ENCODE data around the gene LAPTM5.
"Not testable (repeated sequence)": the region's sequence is repeated elsewhere in the genome, so short reads cannot be mapped to it uniquely, and the experiment has no call there.

The LAPTM5 gene

GRCh38 chr1:30771005-30771404, 13.4 kb upstream of the LAPTM5 start:
- no peak for DNase-seq (ENCODE audit: low read depth in 3 of 3)

GRCh38 chr1:30770150-30770549, 12.6 kb upstream of the LAPTM5 start:
- no peak for DNase-seq (ENCODE audit: low read depth in 3 of 3)

- DNase-seq (ENCODE audit: low read depth in 3 of 3) = no peak
Observed at GRCh38 chr1:30768830-30769718, 11.5 kb upstream of the LAPTM5 start.

DNA sequence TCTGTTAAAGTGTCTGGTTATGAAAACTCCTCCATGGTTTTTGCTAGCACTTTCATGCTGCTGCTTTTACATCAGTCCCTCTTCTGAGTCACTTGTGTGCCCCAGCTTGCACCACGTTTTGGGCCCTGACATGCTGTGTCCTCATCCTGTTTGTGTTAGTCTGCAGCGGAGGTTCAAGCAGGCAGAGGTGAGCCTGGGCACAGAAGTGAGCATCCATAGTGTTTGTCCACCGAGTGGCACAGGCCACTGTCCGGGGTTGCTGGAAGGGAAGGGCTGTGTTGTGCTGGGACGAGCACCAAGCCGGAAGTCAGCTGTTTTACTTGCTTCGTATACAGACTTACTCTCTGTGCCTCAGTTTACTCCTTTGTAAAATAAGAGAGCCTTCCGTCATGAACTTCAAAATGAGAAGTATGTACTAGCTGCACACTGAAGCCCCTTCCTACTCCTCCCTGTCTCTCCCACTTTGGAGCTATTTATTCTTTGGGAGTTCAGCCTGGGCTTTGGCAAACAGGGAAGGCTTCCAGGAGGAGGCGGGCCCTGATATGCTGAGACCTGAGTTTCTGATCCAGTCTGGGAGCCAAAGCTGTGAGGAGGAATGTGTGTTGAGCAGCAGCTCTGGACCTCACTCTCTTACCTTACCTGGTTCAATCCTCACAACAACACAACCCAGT, 10.7 kb upstream of the LAPTM5 start:
- no peak for DNase-seq (ENCODE audit: low read depth in 3 of 3)

GRCh38 chr1:30766948-30767347, 9.4 kb upstream of the LAPTM5 start:
- DNase-seq (ENCODE audit: low read depth in 3 of 3) = not testable (repeated sequence)

DNA sequence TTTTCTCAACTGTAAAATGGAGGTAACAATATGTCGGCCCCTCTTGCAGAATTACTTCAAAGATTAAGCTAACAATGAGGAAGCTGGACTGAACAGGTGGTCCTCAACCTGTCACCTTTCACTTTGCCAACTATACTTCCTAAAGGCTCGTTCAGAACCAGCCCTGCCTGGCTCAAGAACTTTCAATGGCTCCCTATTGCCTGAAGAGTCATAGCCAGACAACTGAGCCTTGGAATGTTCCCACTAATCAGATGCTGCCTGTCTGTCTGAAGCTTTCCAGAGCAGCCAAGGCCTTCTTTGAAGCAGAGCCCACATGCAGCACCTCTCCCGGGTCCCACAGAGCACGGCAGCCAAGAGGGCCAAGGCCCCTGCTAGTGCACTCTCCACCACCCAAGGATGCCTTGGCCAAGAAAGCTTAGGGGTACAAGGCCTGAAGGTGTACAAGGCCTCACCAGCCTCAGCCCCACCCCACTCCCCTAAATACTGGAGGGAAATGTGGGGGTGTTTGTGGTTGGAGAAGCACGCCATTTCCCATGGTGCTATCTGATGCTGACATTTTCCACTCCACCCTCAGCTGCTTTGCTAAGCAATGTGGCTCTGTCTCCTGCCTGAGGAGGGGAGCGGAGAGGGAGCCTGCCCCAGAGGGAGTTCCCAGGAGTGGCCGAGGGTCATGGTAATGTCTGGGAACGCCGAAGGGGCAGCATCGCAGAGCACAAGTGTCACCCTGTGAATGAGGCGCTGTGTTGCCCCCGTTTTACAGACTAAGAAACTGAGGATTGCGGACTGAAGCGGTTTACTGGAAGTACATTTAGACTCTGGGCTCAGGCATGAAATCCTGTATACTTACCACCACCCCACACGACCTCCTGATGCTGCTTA, 8.2 kb upstream of the LAPTM5 start:
- DNase-seq (ENCODE audit: low read depth in 3 of 3) = no peak

GRCh38 chr1:30764939-30765555, 7.5 kb upstream of the LAPTM5 start:
- DNase-seq (ENCODE audit: low read depth in 3 of 3) = no peak

DNA sequence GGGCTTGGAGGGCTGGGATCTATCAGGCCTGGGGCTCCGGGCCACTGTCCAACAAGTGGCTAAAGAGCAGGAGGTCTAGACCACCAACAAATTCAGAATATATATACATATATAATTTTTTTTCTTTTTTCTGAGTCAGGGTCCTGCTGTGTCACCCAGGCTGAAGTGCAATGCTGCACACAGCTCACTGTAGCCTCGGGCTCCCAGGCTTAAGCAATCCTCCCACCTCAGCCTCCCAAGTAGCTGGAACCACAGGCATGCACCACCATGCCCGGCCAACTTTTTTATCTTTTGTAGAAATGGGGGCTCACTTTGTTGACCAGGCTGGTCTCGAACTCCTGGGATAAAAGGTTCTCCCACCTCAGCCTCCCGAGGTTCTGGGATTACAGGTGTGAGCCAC, 6.8 kb upstream of the LAPTM5 start:
- DNase-seq (ENCODE audit: low read depth in 3 of 3) = no peak

DNA sequence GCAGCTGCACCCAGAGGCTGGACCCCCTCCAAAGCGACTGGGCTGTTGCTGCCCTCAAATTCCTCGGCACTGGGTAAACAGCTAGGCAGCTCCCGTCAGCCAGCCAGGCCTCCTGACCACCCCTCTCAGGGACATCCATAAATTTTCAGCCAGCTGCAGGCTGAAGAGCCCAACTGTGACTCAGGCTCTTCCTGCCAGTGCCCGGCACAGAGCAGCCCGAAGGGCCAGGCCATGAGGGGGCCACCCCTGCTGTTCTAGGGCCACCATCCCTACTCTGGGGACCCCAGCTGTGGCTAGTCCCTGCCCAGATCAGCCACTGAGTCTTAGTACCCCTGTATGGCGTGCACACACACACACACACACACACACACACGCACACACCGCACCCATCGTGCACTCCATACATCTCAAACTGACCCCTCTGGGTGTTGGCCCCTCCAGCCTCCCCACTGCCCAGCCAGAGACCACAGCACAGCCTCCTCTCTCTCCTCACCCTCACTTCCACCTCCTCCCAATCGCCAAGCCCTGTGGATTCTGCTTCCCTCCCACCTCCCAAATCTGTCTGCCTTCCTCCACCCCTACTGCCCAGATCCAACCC, 6.2 kb upstream of the LAPTM5 start:
- DNase-seq (ENCODE audit: low read depth in 3 of 3) = no peak

GRCh38 chr1:30762930-30763650, 5.5 kb upstream of the LAPTM5 start:
- no peak for DNase-seq (ENCODE audit: low read depth in 3 of 3)

- DNase-seq (ENCODE audit: low read depth in 3 of 3) = no peak
Observed at GRCh38 chr1:30762152-30762929, 4.8 kb upstream of the LAPTM5 start.

- no peak for DNase-seq (ENCODE audit: low read depth in 3 of 3)
Observed at GRCh38 chr1:30761381-30762151, 4.0 kb upstream of the LAPTM5 start.

DNA sequence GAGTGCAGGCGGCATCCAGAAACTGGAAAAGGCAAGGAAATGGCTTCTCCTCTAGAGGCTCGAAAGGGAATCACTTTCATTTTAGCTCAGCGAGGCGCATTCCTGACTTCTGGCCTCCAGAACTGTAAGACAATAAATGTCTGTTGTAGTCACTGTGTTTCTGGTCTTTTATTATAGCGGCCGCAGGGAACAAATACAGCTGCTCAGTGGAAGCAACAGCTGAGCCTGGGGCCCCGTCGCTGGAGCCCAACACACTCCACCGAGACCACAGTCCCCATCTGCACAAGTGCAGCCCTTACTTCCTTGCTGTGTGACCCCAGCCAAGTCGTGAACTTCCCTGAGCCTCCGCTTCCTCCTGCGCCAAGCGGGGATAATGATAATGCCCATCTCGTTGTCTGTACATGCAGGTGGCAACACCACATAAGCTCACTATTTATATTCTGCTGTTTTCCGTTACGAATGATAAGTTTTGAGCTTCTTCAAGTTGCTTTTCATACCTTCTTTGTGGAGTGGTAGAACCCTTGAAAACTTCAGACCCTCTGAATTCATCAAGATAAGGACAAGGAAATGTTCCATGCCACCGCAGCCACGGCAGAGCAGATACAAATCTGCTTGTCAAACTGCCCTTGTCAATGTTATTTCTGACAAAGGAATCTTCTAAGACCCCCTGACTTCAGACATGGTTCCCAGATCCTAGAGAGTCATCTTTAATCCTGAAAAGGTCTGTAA, 3.2 kb upstream of the LAPTM5 start:
- DNase-seq (ENCODE audit: low read depth in 3 of 3) = no peak

DNA sequence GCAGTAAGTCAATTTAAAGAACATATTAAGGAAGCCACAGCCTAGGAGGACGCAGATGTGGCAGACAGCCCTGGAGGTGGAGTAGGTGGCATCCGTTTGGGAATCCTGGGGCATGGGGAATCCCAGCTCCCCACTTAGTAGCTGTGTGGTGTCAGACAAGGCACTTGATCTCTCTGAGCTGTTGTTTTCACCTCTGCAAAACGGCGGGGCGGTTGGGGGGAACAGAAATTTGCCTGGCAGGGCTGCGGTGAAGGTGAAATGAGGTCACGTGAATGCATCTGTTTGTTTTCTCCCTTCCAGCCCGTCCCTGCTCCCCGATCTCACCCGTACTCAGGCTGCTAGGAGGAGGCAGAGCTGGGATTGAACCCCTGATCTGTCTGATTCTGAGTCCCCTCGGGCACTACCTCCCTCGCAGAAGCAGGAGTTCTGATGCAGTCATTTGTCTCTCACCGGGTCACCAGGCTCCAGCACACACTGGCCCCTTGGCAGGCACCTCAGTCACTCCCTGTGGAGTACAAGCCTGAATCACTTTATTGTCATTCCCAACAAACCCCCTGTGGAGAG, 2.2 kb upstream of the LAPTM5 start:
- no peak for DNase-seq (ENCODE audit: low read depth in 3 of 3)

DNA sequence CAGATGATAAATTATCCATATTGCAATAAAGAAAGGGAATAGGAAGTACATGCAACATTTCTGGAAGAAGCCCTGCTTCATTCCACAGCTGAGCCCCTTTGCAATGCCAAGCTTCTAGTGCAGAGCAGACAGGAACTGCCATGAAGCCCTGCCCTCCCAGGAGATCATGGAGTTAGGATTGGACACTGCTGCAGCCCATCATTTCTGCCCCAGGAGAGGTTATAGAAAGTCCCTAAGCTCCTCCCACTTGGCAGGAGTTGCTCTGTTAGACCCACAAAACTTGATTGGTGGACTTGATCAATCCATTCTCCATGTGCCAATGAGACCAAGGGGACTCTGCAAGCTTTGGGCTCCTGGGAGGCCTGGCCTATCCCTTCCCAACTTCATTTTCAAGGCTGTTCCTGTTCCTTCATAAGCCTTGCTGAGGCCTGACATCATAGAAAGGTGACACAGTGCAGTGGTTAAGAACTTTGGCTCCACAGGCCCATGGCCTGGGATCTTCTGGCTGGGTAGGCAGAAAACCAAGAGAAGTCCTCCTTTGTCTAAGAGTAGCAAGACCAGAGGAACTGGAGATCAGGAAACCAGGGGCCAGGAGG, 1.3 kb upstream of the LAPTM5 start:
- DNase-seq (ENCODE audit: low read depth in 3 of 3) = no peak

DNA sequence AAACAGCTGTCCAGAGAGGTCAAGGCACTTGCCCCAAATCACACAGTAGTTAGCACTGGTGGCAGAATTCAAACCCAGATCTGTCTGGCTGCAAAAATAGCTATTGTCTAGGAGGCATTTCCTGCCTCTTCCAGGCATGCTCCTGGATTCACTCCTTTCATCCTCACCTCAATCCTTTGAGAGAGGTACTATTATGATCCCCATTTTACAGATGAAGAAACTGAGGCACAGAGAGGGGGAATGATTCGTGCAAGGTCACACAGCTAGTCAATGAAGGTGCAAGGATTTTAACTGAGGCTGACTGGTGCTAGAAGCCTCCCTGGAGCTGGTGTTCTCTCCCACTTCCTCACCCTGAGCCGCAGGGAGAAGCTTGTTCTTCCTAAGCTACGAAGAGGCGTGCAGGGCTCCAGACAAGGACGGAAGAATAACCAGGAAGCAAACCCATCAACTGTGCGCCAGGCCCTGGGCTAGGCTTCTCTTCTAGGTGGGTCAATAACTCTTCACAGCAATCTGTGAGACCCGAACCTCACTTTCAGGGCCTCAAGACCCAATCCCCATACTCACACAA, 631 bp upstream of the LAPTM5 start:
- no peak for DNase-seq (ENCODE audit: low read depth in 3 of 3)

All from stimulated activated CD4-positive, alpha-beta T cell treated with anti-CD3 and anti-CD28 coated beads, TNF-alpha, amount 100 ng/mL, for 48 hours (primary cell).